HEK293 (cell line): ENCODE measurements around the gene CTCF.

ENCODE experiments used
- PATZ1 ChIP-seq: fragments of 450-650 bp; formaldehyde crosslinking; IDR thresholded peaks from 2 replicates; pipeline ENCODE4 v1.5.1; 2016; ENCODE audit warnings: missing biosample characterization, missing genetic modification characterization
- PBX3 ChIP-seq: sonication (generic); formaldehyde crosslinking; IDR thresholded peaks from 2 replicates; pipeline ENCODE4 v1.8.1; 2022; ENCODE audit warnings: mild to moderate bottlenecking, moderate library complexity, missing genetic modification reagents
- PRDM2 ChIP-seq: fragments of 450-650 bp; formaldehyde crosslinking; IDR thresholded peaks from 2 replicates; pipeline ENCODE4 v1.5.1; 2016; ENCODE audit warnings: missing biosample characterization, missing genetic modification characterization, borderline replicate concordance
- PRDM6 ChIP-seq: fragments of 450-650 bp; formaldehyde crosslinking; IDR thresholded peaks from 2 replicates; pipeline ENCODE4 v1.5.1; 2017; ENCODE audit warnings: missing biosample characterization, missing genetic modification characterization
- REST ChIP-seq: fragments of 450-650 bp; formaldehyde crosslinking; IDR thresholded peaks from 2 replicates; pipeline ENCODE4 v1.5.1; 2016; ENCODE audit warnings: missing biosample characterization, missing genetic modification characterization
- SCRT2 ChIP-seq: fragments of 450-650 bp; formaldehyde crosslinking; IDR thresholded peaks from 2 replicates; pipeline ENCODE4 v1.5.1; 2016; ENCODE audit warnings: missing biosample characterization, missing genetic modification characterization
- ZBTB44 ChIP-seq: fragments of 450-650 bp; IDR thresholded peaks from 2 replicates; pipeline ENCODE4 v1.5.1; 2018; ENCODE audit warnings: missing biosample characterization, mild to moderate bottlenecking, missing genetic modification characterization
- ZNF10 ChIP-seq: fragments of 450-650 bp; formaldehyde crosslinking; IDR thresholded peaks from 2 replicates; pipeline ENCODE4 v1.5.1; 2017; ENCODE audit warnings: missing biosample characterization, missing genetic modification characterization
- ZNF132 ChIP-seq: fragments of 450-650 bp; formaldehyde crosslinking; IDR thresholded peaks from 2 replicates; pipeline ENCODE4 v1.5.1; 2017; ENCODE audit warnings: missing biosample characterization, missing genetic modification characterization, borderline replicate concordance
- ZNF311 ChIP-seq: fragments of 450-650 bp; formaldehyde crosslinking; IDR thresholded peaks from 2 replicates; pipeline ENCODE4 v1.5.1; 2017; ENCODE audit warnings: missing biosample characterization, missing genetic modification characterization, borderline replicate concordance
- ZNF449 ChIP-seq: fragments of 450-650 bp; formaldehyde crosslinking; IDR thresholded peaks from 2 replicates; pipeline ENCODE4 v1.5.1; 2017; ENCODE audit warnings: missing biosample characterization, mild to moderate bottlenecking, missing genetic modification characterization, moderate library complexity
- ZNF560 ChIP-seq: fragments of 450-650 bp; formaldehyde crosslinking; IDR thresholded peaks from 2 replicates; pipeline ENCODE4 v1.5.1; 2017; ENCODE audit warnings: missing biosample characterization, missing genetic modification characterization, borderline replicate concordance
- ZNF658 ChIP-seq: fragments of 450-650 bp; formaldehyde crosslinking; IDR thresholded peaks from 2 replicates; pipeline ENCODE4; 2016; ENCODE audit warnings: missing biosample characterization, missing genetic modification characterization
- ZSCAN30 ChIP-seq: fragments of 450-650 bp; IDR thresholded peaks from 2 replicates; pipeline ENCODE4 v1.5.1; 2018; ENCODE audit warnings: missing biosample characterization, mild to moderate bottlenecking, missing genetic modification characterization, moderate library complexity
- ZSCAN4 ChIP-seq: fragments of 450-650 bp; formaldehyde crosslinking; IDR thresholded peaks from 2 replicates; pipeline ENCODE4 v1.5.1; 2017; ENCODE audit warnings: missing biosample characterization, missing genetic modification characterization

Gene CTCF

GRCh38 chr16:67659675-67660563 is 97.6 kb downstream of the CTCF start, which contains the start of gene ACD (continued):
- TF ChIP-seq ZBTB44 (tag by site-specific recombination) (peak; percentile 39), REST (tag by site-specific recombination) (0 out of 2 replicates have a peak, but pooled peaks have one; percentile 55), PRDM2 (tag by site-specific recombination) (0 out of 2 replicates have a peak, but pooled peaks have one; percentile 96), ZNF311 (tag by site-specific recombination) (no peak), PRDM6 (tag by site-specific recombination) (no peak), PBX3 (peak; percentile 20; the same call in 1 of the 2 replicates), ZNF449 (no peak), ZNF560 (tag by site-specific recombination) (no peak), ZNF658 (tag by site-specific recombination) (no peak), ZNF10 (no peak; the same call in 1 of the 2 replicates), ZSCAN30 (tag by site-specific recombination) (0 out of 2 replicates have a peak, but pooled peaks have one; percentile 28), ZSCAN4 (no peak), PATZ1 (0 out of 2 replicates have a peak, but pooled peaks have one; percentile 83), SCRT2 (tag by site-specific recombination) (peak; percentile 57), ZNF132 (tag by site-specific recombination) (no peak)
